Measurements from ENCODE around the gene PIPOX. TPM values are rescaled to one million over a fixed set of nuclear protein-coding genes. Genes with fewer than 3 reads are reported as not detected.

The PIPOX gene
- total and polyA plus RNA-seq, 2 donors (not counting 3 experiments of a cell fraction or from before 2014, with no cell fraction given) = 0.62 to 2.5 TPM

- Histone ChIP-seq H3K9me1 (replicated peaks; ENCODE audit: control insufficient read depth, extremely low read depth, insufficient read depth, low read length) (no peaks in the 10 kb centered on the region), H3K4me1 (ENCODE audit: control insufficient read depth, extremely low read depth, insufficient read depth, low read length) (no peaks in the 10 kb centered on the region), H3K27ac (ENCODE audit: insufficient read depth, low read depth, low read length) (no peak overlapping the region), H3K36me3 (ENCODE audit: control insufficient read depth in 2 of 2, extremely low read depth in 1 of 2, insufficient read depth in 2 of 2, low read length in 2 of 2) (no peaks in the 10 kb centered on the region), H3K27me3 (ENCODE audit: control insufficient read depth in 2 of 2, insufficient read depth in 2 of 2, low read length in 2 of 2) (peaks cover 0 to 4% of the 10 kb centered on the region in 2 experiments), H3K9ac (replicated peaks; ENCODE audit: extremely low read depth, insufficient read depth, low read length) (no peak overlapping the region), H2AFZ (ENCODE audit: low read depth, low read length) (no peak overlapping the region), H3K4me3 (replicated peaks in 1 of 3; ENCODE audit: insufficient read depth in 1 of 3, low read depth in 1 of 3, low read length in 3 of 3) (no peak overlapping the region), H3K4me2 (ENCODE audit: insufficient read depth, low read length) (no peak overlapping the region), H4K20me1 (replicated peaks; ENCODE audit: control insufficient read depth, extremely low read depth, insufficient read depth, low read length) (no peaks in the 10 kb centered on the region), H3K9me3 (replicated peaks; ENCODE audit: control insufficient read depth, insufficient read depth, low read length) (no peaks in the 10 kb centered on the region), H3K79me2 (ENCODE audit: control insufficient read depth, insufficient read depth, low read length) (no peaks in the 10 kb centered on the region)
- BruUV-seq (replicated peaks) = no TSS peak
- CTCF ChIA-PET = interaction anchor here (1.2 to 3.0 kb wide), 3 partner anchors 16 to 53 kb away, joined by 3 to 13 read pairs (median 4); partner anchors contain the start of gene PIPOX
- intact Hi-C loops (cut with micrococcal nuclease) = no loop called here
- TF ChIP-seq EZH2 (IDR thresholded peaks at IDR 0.05; ENCODE audit: borderline replicate concordance, low read depth, low read length, severe bottlenecking) = no peak
- TF ChIP-seq JUN (IDR thresholded peaks at IDR 0.05; ENCODE audit: borderline replicate concordance, insufficient read depth, insufficient read length, low read depth) = no peak
- DNase-seq (ENCODE audit: low read depth, low spot score) = peak; percentile 18
- FAIRE-seq = peak; percentile 12
- dilution Hi-C loops (cut with MboI; ENCODE audit: extremely low pct_ligation_motif_present, low sequenced_read_pairs) = no loop called here
- POLR2A ChIA-PET = no interaction called here
These were observed 21.1 kb downstream of the PIPOX start for GRCh38 chr17:29063992-29064391.

GRCh38 chr17:29066047-29066446 lies 23.1 kb downstream of the PIPOX start:
- POLR2A ChIA-PET = no interaction called here
- dilution Hi-C loops (cut with MboI; ENCODE audit: extremely low pct_ligation_motif_present, low sequenced_read_pairs) = no loop called here

More at GRCh38 chr17:29066047-29066446, 23.1 kb downstream of the PIPOX start:
- no peaks in the 10 kb centered on the region for H3K79me2 ChIP-seq (ENCODE audit: control insufficient read depth, insufficient read depth, low read length)
- H3K4me3 ChIP-seq (replicated peaks in 1 of 3; ENCODE audit: insufficient read depth in 1 of 3, low read depth in 1 of 3, low read length in 3 of 3) = no peak overlapping the region
- no TSS peak for BruUV-seq (replicated peaks)
- CTCF ChIA-PET = no interaction called here
- no peak overlapping the region for H2AFZ ChIP-seq (ENCODE audit: low read depth, low read length)
- FAIRE-seq = no peak
- H3K27me3 ChIP-seq (ENCODE audit: control insufficient read depth in 2 of 2, insufficient read depth in 2 of 2, low read length in 2 of 2) = peaks cover 0 to 5% of the 10 kb centered on the region in 2 experiments
- H3K9me3 ChIP-seq (replicated peaks; ENCODE audit: control insufficient read depth, insufficient read depth, low read length) = no peaks in the 10 kb centered on the region
- intact Hi-C loops (cut with micrococcal nuclease) = no loop called here
- no peaks in the 10 kb centered on the region for H4K20me1 ChIP-seq (replicated peaks; ENCODE audit: control insufficient read depth, extremely low read depth, insufficient read depth, low read length)
- DNase-seq (ENCODE audit: low read depth, low spot score) = no peak
- no peak overlapping the region for H3K9ac ChIP-seq (replicated peaks; ENCODE audit: extremely low read depth, insufficient read depth, low read length)
- no peaks in the 10 kb centered on the region for H3K9me1 ChIP-seq (replicated peaks; ENCODE audit: control insufficient read depth, extremely low read depth, insufficient read depth, low read length)
- H3K4me1 ChIP-seq (ENCODE audit: control insufficient read depth, extremely low read depth, insufficient read depth, low read length) = no peaks in the 10 kb centered on the region
- no peaks in the 10 kb centered on the region for H3K36me3 ChIP-seq (ENCODE audit: control insufficient read depth in 2 of 2, extremely low read depth in 1 of 2, insufficient read depth in 2 of 2, low read length in 2 of 2)
- no peak overlapping the region for H3K27ac ChIP-seq (ENCODE audit: insufficient read depth, low read depth, low read length)
- TF ChIP-seq POLR2AphosphoS5 (IDR thresholded peaks at IDR 0.05; ENCODE audit: insufficient read depth, low read depth, low read length) (no peak), CTCF (IDR thresholded peaks at IDR 0.05; ENCODE audit: extremely low read depth in 1 of 2, insufficient read depth in 1 of 2, low read depth in 1 of 2, low read length in 2 of 2) (no peak), MYC (IDR thresholded peaks at IDR 0.05; ENCODE audit: low read depth, low read length) (no peak), POLR2A (IDR thresholded peaks at IDR 0.05; ENCODE audit: low read depth, low read length) (no peak), MAX (IDR thresholded peaks at IDR 0.05; ENCODE audit: insufficient read depth, insufficient read length) (no peak), JUN (IDR thresholded peaks at IDR 0.05; ENCODE audit: borderline replicate concordance, insufficient read depth, insufficient read length, low read depth) (no peak), EZH2 (IDR thresholded peaks at IDR 0.05; ENCODE audit: borderline replicate concordance, low read depth, low read length, severe bottlenecking) (no peak), FOS (IDR thresholded peaks at IDR 0.05; ENCODE audit: borderline replicate concordance, insufficient read depth, low read length) (no peak)
- no peak overlapping the region for H3K4me2 ChIP-seq (ENCODE audit: insufficient read depth, low read length)
